H1 (cell line): ENCODE results near the gene RNF6. TPM values are rescaled to one million over a fixed set of nuclear protein-coding genes. Genes with fewer than 3 reads are reported as not detected.
"Not testable (repeated sequence)": the region's sequence is repeated elsewhere in the genome, so short reads cannot be mapped to it uniquely, and the experiment has no call there.

Source experiments
- CTCF ChIA-PET: fragments of 300-600 bp; sonication (Branson Sonifier 250); formaldehyde crosslinking; loops from one replicate; lab custom pipeline; 2021; ENCODE audit not compliant: partially characterized antibody; lab: Charles Lee
- POLR2A ChIA-PET: fragments of 300-600 bp; sonication (Branson Sonifier 250); formaldehyde crosslinking; loops from one replicate; lab custom pipeline; 2021; ENCODE audit warnings: inconsistent platforms; ENCODE audit not compliant: partially characterized antibody; lab: Charles Lee
- DNase-seq, 2 experiments: peaks; one replicate each; pipeline versions ENCODE4 v3.0.0 to v3.0.0-alpha.2; 2010 to 2022; ENCODE audit warnings: low spot score in 2 of 2, low read depth in 1 of 2, mixed read lengths in 1 of 2
- FAIRE-seq: peaks from 2 replicates; lab custom pipeline; 2011; peaks lifted over from hg19 to GRCh38; lab: Jason Lieb, UNC
- H2AFZ ChIP-seq: 2 replicates; pipeline ENCODE4 v1.8.1; 2012; ENCODE audit warnings: low read length, inconsistent platforms
- H2AK5ac ChIP-seq: 2 replicates; pipeline ENCODE4 v1.6.1; 2013; ENCODE audit warnings: low read depth, low read length
- H2BK120ac ChIP-seq: replicated peaks from 2 replicates; pipeline ENCODE3; 2013; ENCODE audit warnings: low read depth, low read length, inconsistent platforms
- H2BK12ac ChIP-seq: 2 replicates; pipeline ENCODE4 v1.6.1; 2013; ENCODE audit warnings: low read depth, low read length
- H2BK15ac ChIP-seq: 2 replicates; pipeline ENCODE4 v1.6.1; 2013; ENCODE audit warnings: low read length
- H2BK20ac ChIP-seq: 2 replicates; pipeline ENCODE4 v1.6.1; 2013; ENCODE audit warnings: low read length
- H2BK5ac ChIP-seq: 2 replicates; pipeline ENCODE4 v1.6.1; 2013; ENCODE audit warnings: low read depth, low read length
- H3K14ac ChIP-seq: 2 replicates; pipeline ENCODE4 v1.6.1; 2013; ENCODE audit warnings: inconsistent platforms; ENCODE audit not compliant: insufficient read length
- H3K18ac ChIP-seq: 2 replicates; pipeline ENCODE4 v1.6.1; 2013; ENCODE audit warnings: low read length; ENCODE audit errors: extremely low read depth
- H3K23ac ChIP-seq: 2 replicates; pipeline ENCODE4 v1.6.1; 2013; ENCODE audit warnings: inconsistent platforms; ENCODE audit not compliant: insufficient read length
- H3K23me2 ChIP-seq: 2 replicates; pipeline ENCODE4 v1.6.1; 2013; ENCODE audit warnings: low read depth, low read length
- H3K27ac ChIP-seq: 2 replicates; pipeline ENCODE4 v1.6.1; 2011; ENCODE audit warnings: low read depth, low read length, inconsistent platforms
- H3K27me3 ChIP-seq, 4 experiments: replicated peaks in 1 of 4; 1 replicate in 1 of 4; 2 replicates in 3 of 4; pipeline versions ENCODE4 v1.6.1 to v1.8.1; 2011 to 2013; ENCODE audit warnings: low read length in 3 of 4, mild to moderate bottlenecking in 3 of 4, inconsistent platforms in 2 of 4, mixed read lengths in 2 of 4, moderate library complexity in 1 of 4; ENCODE audit not compliant: control insufficient read depth in 3 of 4, insufficient read depth in 3 of 4; ENCODE audit errors: extremely low read depth in 1 of 4
- H3K36me3 ChIP-seq, 4 experiments: 2 replicates each; pipeline versions ENCODE4 v1.6.1 to v1.8.1; 2011 to 2013; ENCODE audit warnings: mild to moderate bottlenecking in 4 of 4, low read length in 3 of 4, moderate library complexity in 2 of 4, control low read depth in 1 of 4, inconsistent platforms in 1 of 4; ENCODE audit not compliant: insufficient read depth in 4 of 4, control insufficient read depth in 2 of 4
- H3K4ac ChIP-seq: replicated peaks from 2 replicates; pipeline ENCODE3; 2013; ENCODE audit warnings: low read length, low read depth, mixed read lengths, inconsistent platforms; ENCODE audit not compliant: insufficient read length
- H3K4me1 ChIP-seq, 4 experiments: replicated peaks in 1 of 4; 1 replicate in 1 of 4; 2 replicates in 3 of 4; pipeline versions ENCODE4 v1.6.1 to v1.8.1; 2011 to 2013; ENCODE audit warnings: low read length in 3 of 4, inconsistent platforms in 2 of 4, mixed read lengths in 1 of 4; ENCODE audit not compliant: insufficient read depth in 4 of 4, control insufficient read depth in 3 of 4
- H3K4me2 ChIP-seq, 2 experiments: 2 replicates each; pipeline versions ENCODE4 v1.6.1 to v1.8.1; 2011 to 2013; ENCODE audit warnings: low read depth in 2 of 2, low read length in 2 of 2, control low read depth in 1 of 2, inconsistent platforms in 1 of 2, mild to moderate bottlenecking in 1 of 2; ENCODE audit not compliant: insufficient read depth in 1 of 2
- H3K4me3 ChIP-seq, 4 experiments: fragments of 200-600, 300-600 bp in 1 of 4; sonication (generic), shearing (Covaris generic), sonication (Bioruptor Twin) in 1 of 4; 2 replicates each; pipeline versions ENCODE4 v1.5.1 to v1.8.1; 2011 to 2016; ENCODE audit warnings: low read length in 4 of 4, low read depth in 3 of 4, control low read depth in 2 of 4, inconsistent platforms in 2 of 4, mild to moderate bottlenecking in 2 of 4, mixed read lengths in 1 of 4, moderate library complexity in 1 of 4; ENCODE audit not compliant: insufficient read depth in 2 of 4; ENCODE audit errors: extremely low read depth in 1 of 4
- H3K56ac ChIP-seq: replicated peaks from 2 replicates; pipeline ENCODE3; 2013; ENCODE audit warnings: low read depth, mild to moderate bottlenecking, mixed read lengths, low read length, inconsistent platforms; ENCODE audit not compliant: insufficient read length
- H3K79me1 ChIP-seq: 2 replicates; pipeline ENCODE4 v1.6.1; 2013; ENCODE audit warnings: low read depth, low read length, control low read depth
- H3K79me2 ChIP-seq, 2 experiments: 2 replicates each; pipeline versions ENCODE4 v1.6.1 to v1.8.1; 2012 to 2013; ENCODE audit warnings: low read length in 2 of 2, mild to moderate bottlenecking in 2 of 2, inconsistent platforms in 1 of 2; ENCODE audit not compliant: insufficient read depth in 2 of 2, control insufficient read depth in 1 of 2
- H3K9ac ChIP-seq, 4 experiments: replicated peaks in 1 of 4; 1 replicate in 1 of 4; 2 replicates in 3 of 4; pipeline versions ENCODE4 v1.6.1 to v1.8.1; 2011 to 2013; ENCODE audit warnings: low read depth in 3 of 4, low read length in 3 of 4, control low read depth in 2 of 4, mild to moderate bottlenecking in 2 of 4, moderate library complexity in 2 of 4, inconsistent platforms in 1 of 4; ENCODE audit errors: extremely low read depth in 1 of 4
- H3K9me3 ChIP-seq, 2 experiments: 2 replicates each; pipeline versions ENCODE4 v1.6.1 to v1.8.1; 2012 to 2013; ENCODE audit warnings: mild to moderate bottlenecking in 2 of 2, moderate library complexity in 2 of 2, control low read depth in 1 of 2, inconsistent platforms in 1 of 2, low read depth in 1 of 2, low read length in 1 of 2, mixed read lengths in 1 of 2; ENCODE audit not compliant: insufficient read depth in 2 of 2
- H4K20me1 ChIP-seq, 2 experiments: replicated peaks in 1 of 2; 2 replicates each; pipeline versions ENCODE3 to v1.8.1; 2011 to 2013; ENCODE audit warnings: inconsistent platforms in 2 of 2, low read length in 2 of 2, mild to moderate bottlenecking in 1 of 2; ENCODE audit not compliant: insufficient read depth in 2 of 2, control insufficient read depth in 1 of 2
- H4K5ac ChIP-seq: 2 replicates; pipeline ENCODE4 v1.6.1; 2013; ENCODE audit warnings: low read length, low read depth, mixed read lengths, inconsistent platforms; ENCODE audit not compliant: insufficient read length
- H4K8ac ChIP-seq: 2 replicates; pipeline ENCODE4 v1.8.0; 2013; ENCODE audit warnings: mild to moderate bottlenecking, moderate library complexity, low read length, inconsistent platforms; ENCODE audit not compliant: insufficient read depth; ENCODE audit errors: extremely low read depth
- H4K91ac ChIP-seq: replicated peaks from 2 replicates; pipeline ENCODE3; 2013; ENCODE audit warnings: low read length, mixed read lengths, inconsistent platforms; ENCODE audit not compliant: insufficient read length
- WGBS, 2 experiments: shearing (Covaris generic) in 1 of 2; methylation state at CpG; one replicate each; pipeline versions ENCODE4 v1.1.6 to v1.1.7; 2013 to 2015; ENCODE audit warnings: low lambda C conversion rate in 2 of 2, mixed read lengths in 2 of 2, inconsistent platforms in 1 of 2, low coverage in 1 of 2, missing lambda C conversion rate in 1 of 2; ENCODE audit not compliant: insufficient replicate concordance in 2 of 2, insufficient coverage in 1 of 2, insufficient read length in 1 of 2; ENCODE audit errors: extremely low coverage in 1 of 2, missing lambda C conversion rate in 1 of 2; 5-methylcytosine and 5-hydroxymethylcytosine counted together
- polyA plus RNA-seq, 7 experiments: library from polyadenylated mRNA; depleted of rRNA in 3 of 7; stranded (reverse) in 5 of 7; unstranded in 2 of 7; fragments of >200 nt in 5 of 7; fragments of 200-250 nt in 2 of 7; gene quantifications; 1 replicate in 5 of 7; 2 replicates in 1 of 7; 4 replicates in 1 of 7; pipeline versions ENCODE4 v1.2.1 to v1.2.3, GENCODE V29; 2011 to 2013; ENCODE audit warnings: missing spikeins in 2 of 7, mixed read lengths in 2 of 7
- total RNA-seq: library from RNA; stranded (reverse); fragmentation: NEBNext Ultra II Directional; extraction: Animal tissue kit (Norgen Biotek cat#: 25700); gene quantifications from 2 replicates; pipeline ENCODE4 v1.2.1, GENCODE V29; 2021

The RNF6 gene
- total and polyA plus RNA-seq, 2 of the 8 experiments (the other 6 are each of a cell fraction or from before 2014, with no cell fraction given), result 4.0 to 13.8 TPM

GRCh38 chr13:26252006-26252405, 29.9 kb upstream of the RNF6 start:
- H3K23me2 ChIP-seq, POLR2A ChIA-PET, H3K18ac ChIP-seq, H2BK12ac ChIP-seq, H3K79me1 ChIP-seq, H2BK120ac ChIP-seq, H2AK5ac ChIP-seq, H3K4me2 ChIP-seq, H3K56ac ChIP-seq, DNase-seq, H3K4me1 ChIP-seq, H3K14ac ChIP-seq, H4K20me1 ChIP-seq, H3K23ac ChIP-seq, H2BK20ac ChIP-seq, H3K9me3 ChIP-seq, H3K27ac ChIP-seq, H2BK5ac ChIP-seq, H3K4ac ChIP-seq, FAIRE-seq, H2BK15ac ChIP-seq, H4K5ac ChIP-seq, H4K91ac ChIP-seq, H3K4me3 ChIP-seq, H3K36me3 ChIP-seq, H2AFZ ChIP-seq, H3K9ac ChIP-seq, H4K8ac ChIP-seq, H3K27me3 ChIP-seq: not testable (repeated sequence)
- CTCF ChIA-PET, result interaction anchor here (0.7 kb wide), 1 partner anchor 1711 kb away, joined by 3 read pairs; no protein-coding TSS in a partner anchor
- peaks cover 0 to 25% of the 10 kb centered on the region in 2 experiments; a peak in 3 of 4 replicates for H3K79me2 ChIP-seq
- 79% methylated on average over 3 of the region's 4 CpGs; no CpG with 5 or more reads in 1 of the 2 experiments for WGBS, 2 experiments
